ENCODE data around the gene ABI3.
"Not testable (repeated sequence)": the region's sequence is repeated elsewhere in the genome, so short reads cannot be mapped to it uniquely, and the experiment has no call there.

ABI3 gene

DNA sequence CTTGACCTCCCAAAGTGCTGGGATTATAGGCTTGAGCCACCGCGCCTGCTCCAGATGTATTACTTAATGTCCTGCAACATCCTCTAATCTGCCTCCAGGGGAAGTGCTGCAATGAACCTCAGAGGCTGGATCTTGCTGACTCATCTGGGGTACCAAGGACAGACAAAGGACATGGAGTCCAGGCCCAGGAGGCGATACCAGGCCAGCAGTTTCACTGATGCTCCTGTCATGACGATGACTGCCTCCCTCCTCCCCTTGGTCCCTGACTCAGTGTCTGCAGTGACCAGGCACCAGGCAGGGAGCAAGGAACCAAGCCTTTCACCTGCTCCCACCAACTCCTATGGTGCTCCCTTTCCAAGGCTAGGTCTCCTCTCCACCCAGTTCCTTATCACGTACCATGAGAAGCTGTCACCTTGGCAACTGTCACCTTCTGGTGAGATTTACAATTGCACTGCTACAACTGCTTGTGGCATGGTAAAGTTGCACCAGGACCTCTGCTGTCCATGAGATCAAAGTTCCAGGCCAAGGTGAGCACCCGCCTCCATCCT is 41.7 kb downstream of the ABI3 start:
- DNase-seq (ENCODE audit: low read depth): peak; percentile 35

DNA sequence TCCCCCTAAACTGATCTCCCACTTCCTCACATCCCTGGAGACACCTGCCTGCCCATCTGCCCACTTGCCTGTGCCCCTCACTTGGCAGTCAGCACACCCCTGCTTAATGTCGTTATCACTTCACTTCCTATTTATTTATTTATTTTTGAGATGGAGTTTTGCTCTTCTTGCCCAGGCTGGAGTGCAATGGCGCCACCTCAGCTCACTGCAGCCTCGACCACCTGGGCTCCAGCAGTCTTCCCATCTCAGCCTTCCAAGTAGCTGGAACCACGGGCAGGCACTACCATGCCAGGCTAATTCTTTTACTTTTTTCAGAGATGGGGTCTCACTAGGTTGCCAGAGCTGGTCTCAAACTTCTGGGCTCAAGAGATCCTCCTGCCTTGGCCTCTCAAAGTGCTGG is 43.6 kb downstream of the ABI3 start:
- DNase-seq (ENCODE audit: low read depth): no peak

DNA sequence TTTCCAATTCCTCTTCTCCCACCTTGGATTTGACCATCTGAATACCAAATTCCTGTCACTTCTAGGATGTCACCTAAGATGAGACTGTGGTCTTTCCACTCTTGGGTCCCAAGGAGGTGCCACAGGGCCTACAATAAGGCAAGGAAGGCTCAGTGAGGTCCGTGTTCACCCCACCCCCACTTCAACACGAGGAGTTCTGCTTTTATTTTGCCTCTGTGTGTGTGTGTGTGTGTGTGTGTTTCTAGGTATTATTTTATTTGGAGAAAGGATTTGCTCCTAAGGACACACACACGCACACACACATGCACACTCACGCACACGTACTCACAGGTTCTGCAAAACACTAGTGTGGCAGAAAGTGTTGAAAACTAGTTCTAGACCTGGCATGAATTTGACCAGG is 44.6 kb downstream of the ABI3 start:
- DNase-seq (ENCODE audit: low read depth): no peak

DNA sequence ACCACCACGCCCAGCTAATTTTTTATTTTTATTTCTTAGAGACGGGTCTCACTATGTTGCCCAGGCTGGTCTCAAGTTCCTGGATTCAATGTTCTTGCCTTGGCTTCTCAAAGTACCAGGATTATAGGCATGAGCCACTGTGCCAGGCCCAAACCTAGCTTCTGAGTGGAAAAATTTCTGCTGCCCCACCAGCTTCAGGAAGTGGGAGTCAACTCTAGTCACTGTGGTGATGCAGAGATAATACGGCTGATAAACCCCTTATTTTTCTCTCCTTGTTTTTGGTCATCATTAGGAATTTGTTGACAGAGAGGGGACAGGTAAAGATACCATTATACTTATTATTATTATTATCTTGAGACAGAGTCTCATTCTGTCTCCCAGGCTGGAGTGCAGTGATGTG is 47.9 kb downstream of the ABI3 start:
- no peak for DNase-seq (ENCODE audit: low read depth)

DNA sequence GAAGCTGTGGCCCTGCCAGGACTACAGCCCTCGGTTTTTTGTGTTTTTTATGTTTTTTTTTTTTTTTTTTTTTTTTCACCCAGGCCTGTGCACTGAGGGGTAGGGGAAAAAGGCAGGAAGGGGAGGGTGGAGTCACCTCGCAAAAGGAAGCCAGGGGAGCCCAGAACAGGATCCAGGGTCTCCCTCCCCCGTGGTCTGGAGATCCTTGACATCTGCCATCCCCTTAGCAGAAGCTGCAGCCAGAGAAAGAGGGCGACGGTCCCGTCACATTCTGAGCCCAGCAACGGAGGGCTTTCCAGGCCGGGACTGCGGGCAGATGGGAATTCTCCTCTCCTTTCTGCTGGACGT is 49.1 kb downstream of the ABI3 start:
- no peak for DNase-seq (ENCODE audit: low read depth)

DNA sequence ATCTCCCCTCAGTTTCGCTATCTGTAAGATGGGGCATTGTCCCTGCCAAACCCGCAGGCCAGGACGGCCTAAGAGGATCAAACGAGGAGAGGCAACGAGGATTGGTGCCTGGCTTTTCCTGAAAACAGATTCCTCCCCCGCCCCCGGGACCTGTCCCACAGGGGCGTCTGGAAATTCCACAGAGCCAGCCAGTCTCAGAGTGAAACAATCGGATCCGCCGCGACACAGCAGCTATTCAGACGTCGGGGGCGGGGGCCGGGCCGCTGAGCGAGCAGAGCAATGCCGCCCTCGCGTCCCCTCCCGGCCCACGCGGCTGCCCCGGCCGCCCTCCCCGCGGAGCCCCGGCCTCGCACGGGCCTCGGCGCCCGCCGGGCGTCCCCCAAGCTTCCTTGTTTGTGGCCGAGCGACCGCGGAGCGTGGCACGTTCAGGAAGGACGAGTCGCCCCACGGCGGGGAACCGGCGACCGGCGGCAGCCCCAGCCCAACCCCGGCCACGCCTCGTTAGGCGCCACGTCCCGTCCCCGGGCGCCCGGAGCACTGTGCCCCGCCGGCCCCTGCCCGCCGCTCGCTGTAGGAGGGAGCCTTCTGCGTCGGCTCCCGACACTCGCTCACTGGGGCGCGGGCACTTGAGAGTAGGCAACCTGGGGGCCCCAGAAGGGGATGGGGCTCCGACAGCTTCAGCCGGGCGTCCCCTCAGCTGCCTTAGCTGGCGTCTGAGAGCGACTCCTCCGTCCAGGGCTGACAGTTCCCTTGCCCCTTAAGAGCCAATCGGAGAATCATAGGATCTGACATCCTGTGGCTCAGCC is 49.7 kb downstream of the ABI3 start:
- DNase-seq (ENCODE audit: low read depth): peak; percentile 80

DNA sequence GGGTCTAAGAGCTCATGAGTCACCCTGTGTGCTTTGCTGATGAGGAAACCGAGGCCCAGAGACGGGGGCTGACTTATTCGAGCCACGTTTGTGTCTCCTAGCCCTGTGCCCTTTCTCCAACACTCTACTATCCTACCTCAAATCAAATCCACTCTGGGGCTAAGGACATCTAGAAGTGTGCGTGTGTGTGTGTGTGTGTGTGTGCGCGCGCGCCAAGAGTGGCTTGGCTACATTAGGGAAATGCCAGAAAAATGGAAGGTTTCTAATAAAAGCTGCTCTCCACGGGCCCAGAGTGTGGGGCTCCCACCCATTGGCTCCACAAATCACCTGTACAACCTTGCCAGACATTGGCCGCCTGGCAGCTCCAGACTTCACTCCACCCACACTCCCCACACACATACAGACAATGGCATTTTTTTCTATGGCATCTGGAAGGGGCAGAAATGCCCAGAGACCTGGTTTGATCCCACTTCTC is 50.3 kb downstream of the ABI3 start:
- DNase-seq (ENCODE audit: low read depth): no peak

DNA sequence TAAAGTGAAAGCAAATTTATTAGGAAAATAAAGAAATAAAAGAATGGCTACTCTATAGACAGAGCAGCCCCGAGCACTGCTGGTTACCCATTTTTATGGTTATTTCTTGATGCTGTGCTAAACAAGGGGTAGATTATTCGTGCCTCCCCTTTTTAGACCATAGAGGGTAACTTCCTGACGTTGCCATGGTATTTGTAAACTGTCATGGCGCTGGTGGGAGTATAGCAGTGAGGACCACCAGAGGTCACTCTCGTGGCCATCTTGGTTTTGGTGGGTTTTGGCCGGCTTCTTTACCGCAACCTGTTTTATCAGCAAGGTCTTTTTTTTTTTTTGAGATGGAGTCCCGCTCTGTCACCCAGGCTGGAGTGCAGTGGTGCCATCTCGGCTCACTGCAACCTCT is 51.0 kb downstream of the ABI3 start:
- DNase-seq (ENCODE audit: low read depth): not testable (repeated sequence)

DNA sequence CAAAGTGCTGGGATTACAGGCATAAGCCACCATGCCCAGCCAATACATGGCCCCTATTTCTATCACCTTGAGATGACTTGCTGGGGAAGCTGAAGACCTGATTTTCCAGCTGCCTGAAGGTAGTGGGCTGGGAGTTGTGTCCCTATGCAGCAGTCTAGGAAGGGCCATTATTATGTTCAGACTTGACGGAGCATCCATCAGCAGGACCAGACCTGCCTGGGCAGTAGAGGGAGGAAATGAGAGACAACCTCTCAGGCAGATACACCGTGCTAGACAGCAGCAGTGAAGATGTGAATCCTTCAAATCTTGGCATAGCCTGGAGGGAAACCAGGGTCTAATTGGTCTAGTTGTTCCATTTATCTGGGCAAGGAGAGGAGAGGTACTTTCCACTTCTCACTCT is 55.7 kb downstream of the ABI3 start:
- DNase-seq (ENCODE audit: low read depth): no peak

DNA sequence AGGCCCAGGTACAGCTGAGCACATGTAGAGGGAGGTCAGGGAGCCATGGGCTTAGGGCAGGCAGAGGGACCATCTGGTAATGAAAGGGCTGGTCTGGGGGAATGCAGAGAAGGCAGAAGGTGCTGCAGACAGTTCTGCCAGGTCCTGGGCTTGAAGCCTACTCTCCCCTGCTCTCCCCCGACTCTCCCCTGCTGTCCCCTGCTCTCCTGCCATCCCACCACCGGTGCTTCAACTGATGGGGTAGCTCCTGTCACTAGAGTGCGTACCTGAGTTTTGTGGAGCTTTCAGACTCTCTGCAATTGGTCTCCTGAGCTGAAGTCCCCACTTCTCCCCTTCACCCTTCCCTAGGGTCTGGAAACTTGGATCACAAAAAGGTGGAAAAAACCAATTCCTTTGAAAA is 57.4 kb downstream of the ABI3 start:
- no peak for DNase-seq (ENCODE audit: low read depth)

DNA sequence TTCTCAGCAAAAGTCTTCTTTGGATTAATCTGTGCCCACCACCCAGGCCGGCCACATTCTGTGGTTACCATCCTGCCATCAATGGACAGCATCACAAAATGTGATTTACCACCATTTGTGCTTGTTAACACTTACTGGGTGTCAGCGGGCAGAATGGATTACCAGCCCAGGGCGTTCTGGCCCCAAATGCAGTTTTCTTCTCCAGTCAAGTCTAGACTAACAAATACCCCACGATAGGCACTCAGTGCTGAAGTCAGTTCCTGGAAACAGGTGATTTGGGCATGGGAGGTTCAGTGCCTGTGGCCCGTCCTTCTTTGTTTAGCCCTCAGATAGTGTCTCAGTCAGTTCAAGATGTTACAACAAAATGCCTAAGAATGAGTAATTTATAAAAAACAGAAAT is 58.8 kb downstream of the ABI3 start:
- DNase-seq (ENCODE audit: low read depth): no peak

Data from fibroblast of gingiva (primary cell).